Measurements from ENCODE around the gene FRG2C. TPM values are rescaled to one million over a fixed set of nuclear protein-coding genes. Genes with fewer than 3 reads are reported as not detected.
"Not testable (repeated sequence)": the region's sequence is repeated elsewhere in the genome, so short reads cannot be mapped to it uniquely, and the experiment has no call there.

Gene FRG2C
- total and polyA plus RNA-seq, 3 experiments from 2014 or later: not detected

- CTCF ChIA-PET; H3K36me3 ChIP-seq (ENCODE audit: insufficient read depth, low read length); POLR2A ChIA-PET; H3K9me3 ChIP-seq (ENCODE audit: low read length); H3K4me1 ChIP-seq (ENCODE audit: insufficient read depth, low read length); H3K4me3 ChIP-seq (ENCODE audit: low read length); H3K27me3 ChIP-seq (ENCODE audit: insufficient read depth, low read length, poor library complexity, severe bottlenecking); H3K27ac Mint-ChIP-seq; H3K4me1 Mint-ChIP-seq; DNase-seq; H3K27ac ChIP-seq (ENCODE audit: low read depth, low read length); H3K4me3 Mint-ChIP-seq: not testable (repeated sequence)
- H3K36me3 Mint-ChIP-seq: peaks cover 3 to 19% (median 4%) of the 10 kb centered on the region in 3 donors
- peaks cover 28 to 58% (median 43%) of the 10 kb centered on the region in 5 donors for H3K9me3 Mint-ChIP-seq
- H3K27me3 Mint-ChIP-seq: peaks cover 39 to 40% of the 10 kb centered on the region in 2 donors
Measured at GRCh38 chr3:75672140-75672775, 8.1 kb downstream of the FRG2C start.

GRCh38 chr3:75683965-75684364, 19.8 kb downstream of the FRG2C start:
- DNase-seq; H3K27ac ChIP-seq (ENCODE audit: low read depth, low read length); H3K4me3 Mint-ChIP-seq; H3K36me3 Mint-ChIP-seq; POLR2A ChIA-PET; H3K27me3 Mint-ChIP-seq; H3K4me3 ChIP-seq (ENCODE audit: low read length); H3K4me1 Mint-ChIP-seq; H3K27me3 ChIP-seq (ENCODE audit: insufficient read depth, low read length, poor library complexity, severe bottlenecking); H3K36me3 ChIP-seq (ENCODE audit: insufficient read depth, low read length); H3K9me3 ChIP-seq (ENCODE audit: low read length); CTCF ChIA-PET; H3K27ac Mint-ChIP-seq; H3K4me1 ChIP-seq (ENCODE audit: insufficient read depth, low read length): not testable (repeated sequence)
- peaks cover 11 to 27% (median 15%) of the 10 kb centered on the region in 5 donors for H3K9me3 Mint-ChIP-seq

GRCh38 chr3:75687323-75687722, 23.2 kb downstream of the FRG2C start:
- Histone ChIP-seq H3K9me3 (ENCODE audit: low read length) (no peaks in the 10 kb centered on the region), H3K27ac (ENCODE audit: low read depth, low read length) (no peak overlapping the region), H3K27me3 (ENCODE audit: insufficient read depth, low read length, poor library complexity, severe bottlenecking) (no peaks in the 10 kb centered on the region), H3K4me1 (ENCODE audit: insufficient read depth, low read length) (no peaks in the 10 kb centered on the region), H3K36me3 (ENCODE audit: insufficient read depth, low read length) (no peaks in the 10 kb centered on the region), H3K4me3 (ENCODE audit: low read length) (no peak overlapping the region)
- ChIA-PET POLR2A (no interaction called here), CTCF (no interaction called here)
- DNase-seq: no peak
- Mint-ChIP-seq H3K36me3 (no peaks in the 10 kb centered on the region), H3K27me3 (no peaks in the 10 kb centered on the region), H3K4me3 (no peak overlapping the region), H3K4me1 (no peaks in the 10 kb centered on the region), H3K9me3 (peaks cover 24 to 42% (median 31%) of the 10 kb centered on the region in 5 donors), H3K27ac (no peak overlapping the region)

DNA sequence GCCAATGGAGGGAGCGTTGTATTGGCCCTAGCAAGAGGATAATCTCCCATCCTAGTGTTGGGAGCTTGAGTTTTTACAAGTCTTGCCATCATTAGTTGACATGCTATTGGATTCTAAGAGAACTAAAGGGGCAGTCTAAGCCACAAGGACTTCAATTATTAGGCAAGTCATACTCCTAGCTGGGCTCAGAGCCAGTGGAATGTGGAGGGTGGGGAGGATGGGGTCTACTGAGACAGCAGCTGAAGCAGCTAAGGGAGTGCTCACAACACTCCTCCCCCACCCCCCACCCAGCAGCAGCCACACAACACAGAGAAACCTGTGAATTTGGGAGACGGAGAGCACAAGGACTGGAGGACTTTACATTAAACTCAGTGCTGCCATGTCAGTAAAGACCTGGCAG, 27.9 kb downstream of the FRG2C start:
- ChIA-PET CTCF (no interaction called here), POLR2A (no interaction called here)
- Histone ChIP-seq H3K27ac (ENCODE audit: low read depth, low read length) (no peak overlapping the region), H3K4me3 (ENCODE audit: low read length) (no peak overlapping the region), H3K27me3 (ENCODE audit: insufficient read depth, low read length, poor library complexity, severe bottlenecking) (no peaks in the 10 kb centered on the region), H3K36me3 (ENCODE audit: insufficient read depth, low read length) (no peaks in the 10 kb centered on the region), H3K4me1 (ENCODE audit: insufficient read depth, low read length) (no peaks in the 10 kb centered on the region), H3K9me3 (ENCODE audit: low read length) (peaks cover under 1% of the 10 kb centered on the region)
- Mint-ChIP-seq H3K36me3 (peaks cover 0 to 2% (median 0%) of the 10 kb centered on the region in 3 donors), H3K4me1 (no peaks in the 10 kb centered on the region), H3K9me3 (peaks cover 22 to 42% (median 38%) of the 10 kb centered on the region in 5 donors), H3K27me3 (no peaks in the 10 kb centered on the region), H3K27ac (no peak overlapping the region), H3K4me3 (no peak overlapping the region)
- no peak for DNase-seq

Other genes starting within 250 kb of the FRG2C start
- gene ZNF717, start 121.2 kb downstream of the FRG2C start, total RNA-seq: 1 to 10 TPM; 7.2 to 7.3 TPM
- 6.1 TPM for gene ZNF717, start 121.2 kb downstream of the FRG2C start, polyA plus RNA-seq

Measured in CD8-positive, alpha-beta memory T cell (primary cell).